Right lobe of liver (tissue), 4 donors: ENCODE measurements around the gene B4GALNT1.

ENCODE experiments used
- POLR2A ChIP-seq: fragments of 450-650 bp; IDR thresholded peaks from one replicate; pipeline ENCODE4 v1.6.1; 2017; ENCODE audit warnings: antibody characterized with exemption, mild to moderate bottlenecking
- TF ChIP-seq, protein P1 (sequence below), 4 donors: fragments of 200-600 bp in 3 of 4; fragments of 450-650 bp in 1 of 4; IDR thresholded peaks; one replicate each; pipeline versions ENCODE4 v1.5.1 to v1.8.0; 2016 to 2022; ENCODE audit warnings: antibody characterized with exemption in 4 of 4, mild to moderate bottlenecking in 2 of 4
- donor health status: DM: no; HTN: no; CAD: no.
- donor health status: DM: no; HTN: no; CAD: no.
- donor health status: DM: no; HTN: yes; CAD: no.

GRCh38 chr12:57631566-57632072 lies 1.4 kb downstream of the B4GALNT1 start:
- TF ChIP-seq, protein P1, sequence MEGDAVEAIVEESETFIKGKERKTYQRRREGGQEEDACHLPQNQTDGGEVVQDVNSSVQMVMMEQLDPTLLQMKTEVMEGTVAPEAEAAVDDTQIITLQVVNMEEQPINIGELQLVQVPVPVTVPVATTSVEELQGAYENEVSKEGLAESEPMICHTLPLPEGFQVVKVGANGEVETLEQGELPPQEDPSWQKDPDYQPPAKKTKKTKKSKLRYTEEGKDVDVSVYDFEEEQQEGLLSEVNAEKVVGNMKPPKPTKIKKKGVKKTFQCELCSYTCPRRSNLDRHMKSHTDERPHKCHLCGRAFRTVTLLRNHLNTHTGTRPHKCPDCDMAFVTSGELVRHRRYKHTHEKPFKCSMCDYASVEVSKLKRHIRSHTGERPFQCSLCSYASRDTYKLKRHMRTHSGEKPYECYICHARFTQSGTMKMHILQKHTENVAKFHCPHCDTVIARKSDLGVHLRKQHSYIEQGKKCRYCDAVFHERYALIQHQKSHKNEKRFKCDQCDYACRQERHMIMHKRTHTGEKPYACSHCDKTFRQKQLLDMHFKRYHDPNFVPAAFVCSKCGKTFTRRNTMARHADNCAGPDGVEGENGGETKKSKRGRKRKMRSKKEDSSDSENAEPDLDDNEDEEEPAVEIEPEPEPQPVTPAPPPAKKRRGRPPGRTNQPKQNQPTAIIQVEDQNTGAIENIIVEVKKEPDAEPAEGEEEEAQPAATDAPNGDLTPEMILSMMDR (IDR thresholded peaks at IDR 0.05), result no peak
- TF ChIP-seq POLR2A, result no peak
